GM21619 (cell line): Measurements from ENCODE around the gene CNN2.

ENCODE experiments used
- ATAC-seq: cut with Tn5 transposase; IDR thresholded peaks from one replicate; pipeline ENCODE4 v1.9.1; 2021; ENCODE audit not compliant: unreplicated experiment

The CNN2 gene

GRCh38 chr19:1080360-1081161 lies 54.2 kb downstream of the CNN2 start:
- no peak for ATAC-seq

DNA sequence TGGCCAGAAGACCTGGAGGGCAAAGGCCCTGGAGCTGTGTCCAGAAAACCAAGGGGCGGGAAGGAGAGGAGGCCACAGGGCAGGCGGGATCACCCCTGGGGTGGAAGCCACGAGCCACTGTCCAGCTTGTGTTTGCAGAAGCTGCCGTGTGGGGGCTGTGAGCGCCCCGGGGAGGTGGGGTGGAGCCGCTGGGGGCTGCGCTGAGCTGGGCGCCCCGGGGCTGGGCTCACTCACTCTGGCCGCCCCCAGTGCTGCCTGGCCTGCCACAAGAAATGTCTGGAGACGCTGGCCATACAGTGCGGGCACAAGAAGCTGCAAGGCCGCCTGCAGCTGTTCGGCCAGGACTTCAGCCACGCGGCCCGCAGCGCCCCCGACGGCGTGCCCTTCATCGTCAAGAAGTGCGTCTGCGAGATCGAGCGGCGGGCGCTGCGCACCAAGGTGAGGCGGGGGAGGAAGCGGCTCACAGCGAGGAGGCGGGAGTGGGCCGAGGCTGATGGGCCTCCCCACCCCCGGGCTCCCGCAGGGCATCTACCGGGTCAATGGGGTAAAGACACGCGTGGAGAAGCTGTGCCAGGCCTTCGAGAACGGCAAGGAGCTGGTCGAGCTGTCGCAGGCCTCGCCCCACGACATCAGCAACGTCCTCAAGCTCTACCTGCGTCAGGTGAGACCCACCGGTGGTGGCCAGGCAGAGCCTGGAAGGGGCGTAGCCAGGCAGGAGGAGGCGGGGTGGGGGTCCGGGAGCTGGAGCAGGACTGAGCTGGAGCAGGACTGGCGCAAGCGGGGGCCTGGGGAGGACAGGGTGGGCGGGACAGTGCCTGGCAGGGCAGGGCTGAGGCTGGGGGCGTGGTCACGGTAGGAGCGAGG lies 55.1 kb downstream of the CNN2 start:
- no peak for ATAC-seq

GRCh38 chr19:1082165-1082927 lies 55.9 kb downstream of the CNN2 start:
- ATAC-seq, result no peak

DNA sequence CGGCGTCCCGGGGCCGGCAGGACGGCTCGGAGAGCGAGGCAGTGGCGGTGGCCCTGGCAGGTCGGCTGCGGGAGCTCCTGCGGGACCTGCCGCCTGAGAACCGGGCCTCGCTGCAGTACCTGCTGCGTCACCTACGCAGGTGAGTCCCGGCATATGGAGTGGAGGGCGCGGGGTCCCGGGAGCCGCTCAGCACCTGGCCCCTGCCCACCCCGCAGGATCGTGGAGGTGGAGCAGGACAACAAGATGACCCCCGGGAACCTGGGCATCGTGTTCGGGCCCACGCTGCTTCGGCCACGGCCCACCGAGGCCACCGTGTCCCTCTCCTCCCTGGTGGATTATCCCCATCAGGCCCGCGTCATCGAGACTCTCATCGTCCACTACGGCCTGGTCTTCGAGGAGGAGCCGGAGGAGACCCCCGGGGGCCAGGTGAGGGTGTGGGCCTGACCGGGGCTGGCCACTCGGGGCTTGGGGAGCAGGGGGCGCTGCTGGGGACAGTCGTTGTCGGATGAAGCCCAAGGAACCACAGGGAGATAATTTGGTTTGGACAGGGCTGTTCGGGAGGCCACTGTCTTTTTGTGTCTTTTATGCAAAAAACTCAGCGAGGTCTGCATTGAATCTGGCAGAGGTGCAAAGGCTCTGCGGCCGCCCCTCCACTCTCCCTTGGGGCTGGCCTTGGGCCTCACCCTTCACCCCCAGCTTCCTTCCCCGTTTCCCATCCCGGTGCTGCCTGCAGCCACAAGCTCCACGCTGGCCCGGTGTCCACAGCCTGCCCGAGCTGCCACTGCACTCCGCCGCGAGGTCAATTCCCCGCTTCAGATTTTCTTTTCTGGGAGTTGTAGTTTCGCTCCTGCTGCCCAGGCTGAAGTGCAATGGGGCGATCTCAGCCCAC lies 56.8 kb downstream of the CNN2 start:
- ATAC-seq, result no peak

GRCh38 chr19:1084024-1084868 lies 57.8 kb downstream of the CNN2 start:
- no peak for ATAC-seq

GRCh38 chr19:1085053-1085658 lies 58.7 kb downstream of the CNN2 start:
- ATAC-seq, result no peak

DNA sequence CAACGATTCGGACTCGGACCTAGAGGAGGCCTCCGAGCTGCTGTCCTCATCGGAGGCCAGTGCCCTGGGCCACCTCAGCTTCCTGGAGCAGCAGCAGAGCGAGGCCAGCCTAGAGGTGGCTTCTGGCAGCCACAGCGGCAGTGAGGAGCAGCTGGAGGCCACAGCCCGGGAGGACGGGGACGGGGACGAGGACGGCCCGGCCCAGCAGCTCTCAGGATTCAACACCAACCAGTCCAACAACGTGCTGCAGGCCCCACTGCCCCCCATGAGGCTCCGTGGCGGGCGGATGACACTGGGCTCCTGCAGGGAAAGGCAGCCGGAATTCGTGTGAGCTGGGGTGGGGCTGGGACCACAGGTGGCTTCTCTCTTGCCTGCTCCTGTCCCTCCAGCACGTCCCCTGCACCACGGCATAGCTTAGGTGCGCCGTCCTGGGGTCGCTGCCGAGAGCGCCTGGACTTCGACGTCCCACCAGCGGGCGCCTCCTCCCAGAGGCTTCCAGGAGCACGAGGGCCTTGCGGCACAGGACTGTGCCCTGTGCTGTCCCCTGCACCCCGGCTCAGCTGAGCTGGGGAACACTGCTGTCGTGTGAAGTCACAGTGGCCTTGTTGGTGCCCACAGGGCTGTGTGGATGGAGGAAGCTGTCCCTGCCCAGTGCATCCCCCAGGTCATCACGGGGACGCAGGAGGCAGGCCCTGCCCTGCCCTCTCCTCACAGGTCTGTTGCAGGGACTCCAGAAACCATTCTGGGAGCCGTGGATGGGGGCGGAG lies 59.5 kb downstream of the CNN2 start:
- no peak for ATAC-seq

GRCh38 chr19:1086613-1087012 lies 60.2 kb downstream of the CNN2 start:
- ATAC-seq, result no peak

- ATAC-seq, result no peak
Measured at GRCh38 chr19:1087813-1088415, 61.5 kb downstream of the CNN2 start.

GRCh38 chr19:1088416-1089010 lies 62.1 kb downstream of the CNN2 start:
- ATAC-seq, result no peak
